Measurements from ENCODE around the gene TGFB1I1.
A peak's percentile ranks its signal among the peaks of the same experiment; 100 is the strongest.
"Not testable (repeated sequence)": the region's sequence is repeated elsewhere in the genome, so short reads cannot be mapped to it uniquely, and the experiment has no call there.

TGFB1I1 gene

GRCh38 chr16:31507617-31507928 is 35.6 kb downstream of the TGFB1I1 start:
- Histone ChIP-seq H3K4me3 (ENCODE audit: low read depth in 1 of 2, low read length in 2 of 2) (peak overlapping the region; percentile 78 to 96), H3K9me3 (ENCODE audit: control insufficient read depth in 1 of 2, low read length in 2 of 2) (no peaks in the 10 kb centered on the region), H3K27ac (ENCODE audit: low read length) (peak overlapping the region; percentile 97), H3K4me1 (ENCODE audit: control insufficient read depth in 1 of 2, insufficient read depth in 2 of 2, low read length in 2 of 2) (peaks cover 12 to 26% of the 10 kb centered on the region in 2 donors), H3K36me3 (ENCODE audit: control insufficient read depth in 1 of 2, insufficient read depth in 2 of 2, low read length in 2 of 2) (peaks cover 0 to 5% of the 10 kb centered on the region in 2 donors), H3K27me3 (ENCODE audit: low read depth, low read length) (no peaks in the 10 kb centered on the region)

- H3K4me1 ChIP-seq (ENCODE audit: control insufficient read depth in 1 of 2, insufficient read depth in 2 of 2, low read length in 2 of 2): peaks cover 12 to 26% of the 10 kb centered on the region in 2 donors
- H3K4me3 ChIP-seq (ENCODE audit: low read depth in 1 of 2, low read length in 2 of 2): peak within 1 kb of the TSS; percentile 78 to 96
- peaks cover 0 to 5% of the 10 kb centered on the region in 2 donors for H3K36me3 ChIP-seq (ENCODE audit: control insufficient read depth in 1 of 2, insufficient read depth in 2 of 2, low read length in 2 of 2)
- H3K27me3 ChIP-seq (ENCODE audit: low read depth, low read length): no peaks in the 10 kb centered on the region
- no peaks in the 10 kb centered on the region for H3K9me3 ChIP-seq (ENCODE audit: control insufficient read depth in 1 of 2, low read length in 2 of 2)
- H3K27ac ChIP-seq (ENCODE audit: low read length): peak within 1 kb of the TSS; percentile 97
Observed at GRCh38 chr16:31507929-31508705, 36.2 kb downstream of the TGFB1I1 start, which contains the start of gene RUSF1. Gene RUSF1 (minus strand): TSS chr16:31508391. CDS start chr16:31508373, 18 bp downstream.

GRCh38 chr16:31508706-31509195 is 36.8 kb downstream of the TGFB1I1 start:
- Histone ChIP-seq H3K36me3 (ENCODE audit: control insufficient read depth in 1 of 2, insufficient read depth in 2 of 2, low read length in 2 of 2) (peaks cover 0 to 5% of the 10 kb centered on the region in 2 donors), H3K27me3 (ENCODE audit: low read depth, low read length) (no peaks in the 10 kb centered on the region), H3K27ac (ENCODE audit: low read length) (peak overlapping the region; percentile 97), H3K4me1 (ENCODE audit: control insufficient read depth in 1 of 2, insufficient read depth in 2 of 2, low read length in 2 of 2) (peaks cover 12 to 26% of the 10 kb centered on the region in 2 donors), H3K4me3 (ENCODE audit: low read depth in 1 of 2, low read length in 2 of 2) (peak overlapping the region; percentile 78 to 96), H3K9me3 (ENCODE audit: control insufficient read depth in 1 of 2, low read length in 2 of 2) (no peaks in the 10 kb centered on the region)

GRCh38 chr16:31513126-31513525 is 41.2 kb downstream of the TGFB1I1 start:
- no peaks in the 10 kb centered on the region for H3K27me3 ChIP-seq (ENCODE audit: low read depth, low read length)
- no peak overlapping the region for H3K4me3 ChIP-seq (ENCODE audit: low read depth in 1 of 2, low read length in 2 of 2)
- no peaks in the 10 kb centered on the region for H3K9me3 ChIP-seq (ENCODE audit: control insufficient read depth in 1 of 2, low read length in 2 of 2)
- no peaks in the 10 kb centered on the region for H3K36me3 ChIP-seq (ENCODE audit: control insufficient read depth in 1 of 2, insufficient read depth in 2 of 2, low read length in 2 of 2)
- H3K27ac ChIP-seq (ENCODE audit: low read length): no peak overlapping the region
- H3K4me1 ChIP-seq (ENCODE audit: control insufficient read depth in 1 of 2, insufficient read depth in 2 of 2, low read length in 2 of 2): peaks cover 5 to 9% of the 10 kb centered on the region in 2 donors

GRCh38 chr16:31513884-31514283 is 41.9 kb downstream of the TGFB1I1 start:
- Histone ChIP-seq H3K27me3 (ENCODE audit: low read depth, low read length) (no peaks in the 10 kb centered on the region), H3K9me3 (ENCODE audit: control insufficient read depth in 1 of 2, low read length in 2 of 2) (no peaks in the 10 kb centered on the region), H3K4me3 (ENCODE audit: low read depth in 1 of 2, low read length in 2 of 2) (no peak overlapping the region), H3K4me1 (ENCODE audit: control insufficient read depth in 1 of 2, insufficient read depth in 2 of 2, low read length in 2 of 2) (peaks cover 4 to 9% of the 10 kb centered on the region in 2 donors), H3K27ac (ENCODE audit: low read length) (no peak overlapping the region), H3K36me3 (ENCODE audit: control insufficient read depth in 1 of 2, insufficient read depth in 2 of 2, low read length in 2 of 2) (no peaks in the 10 kb centered on the region)

- no peaks in the 10 kb centered on the region for H3K36me3 ChIP-seq (ENCODE audit: control insufficient read depth in 1 of 2, insufficient read depth in 2 of 2, low read length in 2 of 2)
- H3K27ac ChIP-seq (ENCODE audit: low read length): no peak overlapping the region
- H3K4me1 ChIP-seq (ENCODE audit: control insufficient read depth in 1 of 2, insufficient read depth in 2 of 2, low read length in 2 of 2): no peaks in the 10 kb centered on the region
- no peaks in the 10 kb centered on the region for H3K27me3 ChIP-seq (ENCODE audit: low read depth, low read length)
- H3K9me3 ChIP-seq (ENCODE audit: control insufficient read depth in 1 of 2, low read length in 2 of 2): no peaks in the 10 kb centered on the region
- no peak overlapping the region for H3K4me3 ChIP-seq (ENCODE audit: low read depth in 1 of 2, low read length in 2 of 2)
Observed at GRCh38 chr16:31517800-31518402, 45.9 kb downstream of the TGFB1I1 start.

- H3K36me3 ChIP-seq (ENCODE audit: control insufficient read depth in 1 of 2, insufficient read depth in 2 of 2, low read length in 2 of 2): no peaks in the 10 kb centered on the region
- no peaks in the 10 kb centered on the region for H3K9me3 ChIP-seq (ENCODE audit: control insufficient read depth in 1 of 2, low read length in 2 of 2)
- no peak overlapping the region for H3K4me3 ChIP-seq (ENCODE audit: low read depth in 1 of 2, low read length in 2 of 2)
- no peaks in the 10 kb centered on the region for H3K4me1 ChIP-seq (ENCODE audit: control insufficient read depth in 1 of 2, insufficient read depth in 2 of 2, low read length in 2 of 2)
- H3K27ac ChIP-seq (ENCODE audit: low read length): no peak overlapping the region
- H3K27me3 ChIP-seq (ENCODE audit: low read depth, low read length): no peaks in the 10 kb centered on the region
Observed at GRCh38 chr16:31519759-31520431, 47.9 kb downstream of the TGFB1I1 start.

- no peaks in the 10 kb centered on the region for H3K9me3 ChIP-seq (ENCODE audit: control insufficient read depth in 1 of 2, low read length in 2 of 2)
- H3K27me3 ChIP-seq (ENCODE audit: low read depth, low read length): no peaks in the 10 kb centered on the region
- no peaks in the 10 kb centered on the region for H3K4me1 ChIP-seq (ENCODE audit: control insufficient read depth in 1 of 2, insufficient read depth in 2 of 2, low read length in 2 of 2)
- no peak overlapping the region for H3K4me3 ChIP-seq (ENCODE audit: low read depth in 1 of 2, low read length in 2 of 2)
- no peak overlapping the region for H3K27ac ChIP-seq (ENCODE audit: low read length)
- H3K36me3 ChIP-seq (ENCODE audit: control insufficient read depth in 1 of 2, insufficient read depth in 2 of 2, low read length in 2 of 2): no peaks in the 10 kb centered on the region
Observed at GRCh38 chr16:31521368-31521767, 49.4 kb downstream of the TGFB1I1 start.

GRCh38 chr16:31522071-31522470 is 50.1 kb downstream of the TGFB1I1 start:
- no peaks in the 10 kb centered on the region for H3K9me3 ChIP-seq (ENCODE audit: control insufficient read depth in 1 of 2, low read length in 2 of 2)

GRCh38 chr16:31523768-31524167 is 51.8 kb downstream of the TGFB1I1 start:
- H3K4me3 ChIP-seq (ENCODE audit: low read depth in 1 of 2, low read length in 2 of 2): not testable (repeated sequence)

More at GRCh38 chr16:31522071-31522470, 50.1 kb downstream of the TGFB1I1 start:
- no peaks in the 10 kb centered on the region for H3K36me3 ChIP-seq (ENCODE audit: control insufficient read depth in 1 of 2, insufficient read depth in 2 of 2, low read length in 2 of 2)
- no peak overlapping the region for H3K27ac ChIP-seq (ENCODE audit: low read length)
- no peaks in the 10 kb centered on the region for H3K4me1 ChIP-seq (ENCODE audit: control insufficient read depth in 1 of 2, insufficient read depth in 2 of 2, low read length in 2 of 2)
- H3K4me3 ChIP-seq (ENCODE audit: low read depth in 1 of 2, low read length in 2 of 2): no peak overlapping the region
- no peaks in the 10 kb centered on the region for H3K27me3 ChIP-seq (ENCODE audit: low read depth, low read length)

GRCh38 chr16:31525113-31525512 is 53.2 kb downstream of the TGFB1I1 start:
- no peak overlapping the region for H3K27ac ChIP-seq (ENCODE audit: low read length)
- H3K9me3 ChIP-seq (ENCODE audit: control insufficient read depth in 1 of 2, low read length in 2 of 2): no peaks in the 10 kb centered on the region
- peaks cover 10% of the 10 kb centered on the region for H3K27me3 ChIP-seq (ENCODE audit: low read depth, low read length)
- H3K36me3 ChIP-seq (ENCODE audit: control insufficient read depth in 1 of 2, insufficient read depth in 2 of 2, low read length in 2 of 2): no peaks in the 10 kb centered on the region
- H3K4me3 ChIP-seq (ENCODE audit: low read depth in 1 of 2, low read length in 2 of 2): no peak overlapping the region
- H3K4me1 ChIP-seq (ENCODE audit: control insufficient read depth in 1 of 2, insufficient read depth in 2 of 2, low read length in 2 of 2): peaks cover 0 to 4% of the 10 kb centered on the region in 2 donors

More at GRCh38 chr16:31523768-31524167, 51.8 kb downstream of the TGFB1I1 start:
- H3K36me3 ChIP-seq (ENCODE audit: control insufficient read depth in 1 of 2, insufficient read depth in 2 of 2, low read length in 2 of 2); H3K27me3 ChIP-seq (ENCODE audit: low read depth, low read length); H3K27ac ChIP-seq (ENCODE audit: low read length); H3K4me1 ChIP-seq (ENCODE audit: control insufficient read depth in 1 of 2, insufficient read depth in 2 of 2, low read length in 2 of 2); H3K9me3 ChIP-seq (ENCODE audit: control insufficient read depth in 1 of 2, low read length in 2 of 2): not testable (repeated sequence)
